A549 (cell line): ENCODE data around the gene TXNRD1. TPM values are rescaled to one million over a fixed set of nuclear protein-coding genes. Genes with fewer than 3 reads are reported as not detected.

Experiments
- ATAC-seq, 2 experiments: fragments of 200-7000 bp in 1 of 2; fragments of >200 bp in 1 of 2; cut with Nextera tagmentation in 1 of 2; cut with Tn5 transposase in 1 of 2; 3 replicates each; pipeline versions ENCODE4 v1.8.0 to v1.9.1; 2018 to 2020; ENCODE audit warnings: mild to moderate bottlenecking in 1 of 2, moderate library complexity in 1 of 2
- CTCF ChIA-PET: fragments of 300-600 bp; sonication (Branson Sonifier 250); formaldehyde crosslinking; extraction: SDS; loops from one replicate; lab custom pipeline; 2021; ENCODE audit warnings: antibody characterized with exemption, inconsistent platforms; lab: Yijun Ruan, JAX
- POLR2A ChIA-PET: fragments of 350-600 bp; formaldehyde crosslinking; extraction: SDS; loops from one replicate; lab custom pipeline; 2021; ENCODE audit warnings: antibody characterized with exemption, inconsistent platforms; lab: Yijun Ruan, JAX
- DNase-seq, 2 experiments: peaks; one replicate each; pipeline versions ENCODE4 v3.0.0 to v3.0.0-alpha.2; 2011 to 2016; ENCODE audit warnings: low read depth in 1 of 2, low spot score in 1 of 2
- FAIRE-seq: peaks from 2 replicates; lab custom pipeline; 2011; peaks lifted over from hg19 to GRCh38; lab: Jason Lieb, UNC
- H3K27ac ChIP-seq, 2 experiments: fragments of >200 bp; sonication (Bioruptor Twin); formaldehyde crosslinking; 3 replicates each; pipeline ENCODE4 v1.5.1; 2016 to 2017
- H3K4me1 ChIP-seq: fragments of >200 bp; sonication (Bioruptor Twin); formaldehyde crosslinking; 3 replicates; pipeline ENCODE4 v1.6.1; 2016
- H3K4me2 ChIP-seq: fragments of >200 bp; sonication (Bioruptor Twin); formaldehyde crosslinking; 3 replicates; pipeline ENCODE4 v1.6.1; 2016
- H3K4me3 ChIP-seq: fragments of >200 bp; sonication (Bioruptor Twin); formaldehyde crosslinking; 3 replicates; pipeline ENCODE4 v1.5.1; 2016
- H3K9me3 ChIP-seq: fragments of >200 bp; sonication (Bioruptor Twin); formaldehyde crosslinking; 3 replicates; pipeline ENCODE4 v1.6.1; 2016
- CBX8 ChIP-seq: fragments of 200-600 bp; sonication (generic); IDR thresholded peaks from 2 replicates; pipeline ENCODE4 v1.6.1; 2016
- CEBPB ChIP-seq, 2 experiments: fragments of >200 bp in 1 of 2; sonication (Bioruptor Twin) in 1 of 2; formaldehyde crosslinking in 1 of 2; IDR thresholded peaks; 2 replicates each; pipeline ENCODE4 v1.6.1; 2012 to 2016
- CHD2 ChIP-seq: fragments of 150-350 bp; IDR thresholded peaks from 2 replicates; pipeline ENCODE4 v1.6.1; 2014; ENCODE audit warnings: low read length; ENCODE audit not compliant: partially characterized antibody
- CTCF ChIP-seq: fragments of >200 bp; sonication (Bioruptor Twin); formaldehyde crosslinking; IDR thresholded peaks from 3 replicates; pipeline ENCODE4 v1.5.1; 2016
- E2F6 ChIP-seq: IDR thresholded peaks from 2 replicates; pipeline ENCODE4 v1.6.1; 2012; ENCODE audit warnings: low read depth, borderline replicate concordance
- EHF ChIP-seq: fragments of 250-450 bp; sonication (Bioruptor Pico); IDR thresholded peaks from 2 replicates; pipeline ENCODE4 v1.5.0; 2020; ENCODE audit warnings: mild to moderate bottlenecking
- ELK1 ChIP-seq: fragments of 150-350 bp; IDR thresholded peaks from 2 replicates; pipeline ENCODE4 v1.6.1; 2014; ENCODE audit warnings: low read depth, mild to moderate bottlenecking, low read length
- EP300 ChIP-seq, 2 experiments: fragments of >200 bp; sonication (Bioruptor Twin); formaldehyde crosslinking; IDR thresholded peaks; 2 replicates in 1 of 2; 3 replicates in 1 of 2; pipeline ENCODE4 v1.6.1; 2016 to 2017
- FOSB ChIP-seq: fragments of 250-450 bp; sonication (Bioruptor Pico); IDR thresholded peaks from 2 replicates; pipeline ENCODE4 v1.5.0; 2020; ENCODE audit warnings: mild to moderate bottlenecking, moderate library complexity
- GATA3 ChIP-seq: IDR thresholded peaks from 2 replicates; pipeline ENCODE4 v1.6.1; 2012; ENCODE audit warnings: borderline replicate concordance
- HOXA7 ChIP-seq: fragments of 250-450 bp; sonication (Bioruptor Pico); IDR thresholded peaks from 2 replicates; pipeline ENCODE4 v1.5.0; 2020; ENCODE audit warnings: mild to moderate bottlenecking, moderate library complexity
- JUN ChIP-seq, 2 experiments: fragments of >200 bp; sonication (Bioruptor Twin); formaldehyde crosslinking; IDR thresholded peaks; 2 replicates in 1 of 2; 3 replicates in 1 of 2; pipeline ENCODE4 v1.6.1; 2016 to 2017
- MAX ChIP-seq: IDR thresholded peaks from 2 replicates; pipeline ENCODE4 v1.6.1; 2012
- MAZ ChIP-seq: fragments of 150-350 bp; IDR thresholded peaks from 2 replicates; pipeline ENCODE4 v1.6.1; 2014; ENCODE audit warnings: antibody characterized with exemption, low read depth, low read length, borderline replicate concordance
- MYC ChIP-seq: IDR thresholded peaks from 2 replicates; pipeline ENCODE4 v1.6.1; 2012; ENCODE audit warnings: mild to moderate bottlenecking, inconsistent platforms, low read length, improper control_type of control experiment, borderline replicate concordance
- RAD21 ChIP-seq, 2 experiments: fragments of >200 bp in 1 of 2; sonication (Bioruptor Twin) in 1 of 2; formaldehyde crosslinking in 1 of 2; IDR thresholded peaks in 1 of 2; conservative IDR thresholded peaks in 1 of 2; 2 replicates in 1 of 2; 3 replicates in 1 of 2; pipeline ENCODE4 v1.6.1; 2012 to 2018; ENCODE audit warnings: inconsistent platforms in 1 of 2
- REST ChIP-seq: fragments of 200-600 bp; sonication (generic); IDR thresholded peaks from 2 replicates; pipeline ENCODE4 v1.6.1; 2016; ENCODE audit warnings: antibody characterized with exemption, mild to moderate bottlenecking, moderate library complexity
- RFX5 ChIP-seq: fragments of 450-650 bp; IDR thresholded peaks from 2 replicates; pipeline ENCODE4 v1.7.1; 2014; ENCODE audit warnings: antibody characterized with exemption, mild to moderate bottlenecking, moderate library complexity
- ZC3H11A ChIP-seq: fragments of 450-650 bp; IDR thresholded peaks from 2 replicates; pipeline ENCODE4 v1.6.1; 2014; ENCODE audit warnings: antibody characterized with exemption, mild to moderate bottlenecking
- WGBS: methylation state at CpG from one replicate; pipeline ENCODE4 v1.1.6; 2017; ENCODE audit errors: missing lambda C conversion rate; 5-methylcytosine and 5-hydroxymethylcytosine counted together
- polyA plus RNA-seq, 4 experiments: library from polyadenylated mRNA; depleted of rRNA in 3 of 4; stranded (reverse); fragments of >200 nt; fragmentation: RNase III in 1 of 4; extraction: RNeasy Plus Mini Kit Qiagen cat#74134 plus additional on column Dnase treatment in 1 of 4; gene quantifications; 2 replicates in 3 of 4; 3 replicates in 1 of 4; pipeline ENCODE4 v1.2.3, GENCODE V29; 2011 to 2017

TXNRD1 gene
- polyA plus RNA-seq, 2 of the 4 experiments (the other 2 are of a cell fraction), result 899 to 1,230 TPM

- TF ChIP-seq ELK1, result no peak
- no peak for TF ChIP-seq RFX5
- peak; percentile 85 to 87 for TF ChIP-seq RAD21 (conservative IDR thresholded peaks at IDR 0.05 in 1 of 2, IDR thresholded peaks at IDR 0.05 in 1 of 2)
- TF ChIP-seq ZC3H11A, result no peak
- peak; percentile 86 to 94 for TF ChIP-seq JUN (IDR thresholded peaks at IDR 0.05)
- peak; percentile 70 for TF ChIP-seq CTCF
- TF ChIP-seq CBX8, result no peak
- no peak for TF ChIP-seq REST
Measured at GRCh38 chr12:104177663-104178501, 37.7 kb upstream of the TXNRD1 start (continued).

- TF ChIP-seq MYC (no peak), MAZ (no peak), EHF (CRISPR knock-in tag) (no peak), E2F6 (no peak), CEBPB (IDR thresholded peaks at IDR 0.05) (peak in 1 of 2 experiments; percentile 60; a peak in 1 of 4 replicates), MAX (peak; percentile 47), CTCF (no peak), CHD2 (no peak), FOSB (no peak), EP300 (IDR thresholded peaks at IDR 0.05) (peak; percentile 34 to 68; a peak in 2 of 5 replicates), HOXA7 (no peak), GATA3 (peak; percentile 86), JUN (IDR thresholded peaks at IDR 0.05) (peak in 1 of 2 experiments; percentile 52; a peak in 1 of 5 replicates)
- ChIA-PET POLR2A (interaction anchor here (1.0 to 1.5 kb wide), 4 partner anchors 36 to 110 kb away, joined by 4 to 6 read pairs (median 4); partner anchors contain the start of genes NFYB and TXNRD1), CTCF (interaction anchor here (1.0 to 1.9 kb wide), 2 partner anchors 20 to 42 kb away, joined by 3 to 10 read pairs; no protein-coding TSS in a partner anchor)
- Histone ChIP-seq H3K4me3 (no peak overlapping the region), H3K4me2 (peak overlapping the region; percentile 73), H3K9me3 (peaks cover 12% of the 10 kb centered on the region), H3K27ac (peak overlapping the region; percentile 85 to 89), H3K4me1 (peaks cover 64% of the 10 kb centered on the region)
- FAIRE-seq, result no peak
- peak; percentile 8 to 66; a peak in 3 of 6 replicates for ATAC-seq
- WGBS, result 7% methylated on average over 5 of the region's 5 CpGs
- DNase-seq, result peak in 1 of 2 experiments; percentile 85
Measured at GRCh38 chr12:104180374-104180773, 35.2 kb upstream of the TXNRD1 start.
